Tibial nerve (tissue), 4 donors: Measurements from ENCODE around the gene CACNA1B.

Source experiments
- CTCF ChIP-seq, 5 experiments: fragments of 200-600 bp in 3 of 5; fragments of 450-650 bp in 2 of 5; sonication (generic) in 3 of 5; IDR thresholded peaks; one replicate each; pipeline ENCODE4 v1.5.1; 2016 to 2019; ENCODE audit warnings: antibody characterized with exemption in 5 of 5, mild to moderate bottlenecking in 3 of 5, moderate library complexity in 2 of 5
- EP300 ChIP-seq, 2 donors: sonication (generic); formaldehyde crosslinking; IDR thresholded peaks; one replicate each; pipeline ENCODE4 v1.6.1; 2017; ENCODE audit warnings: antibody characterized with exemption in 2 of 2, mild to moderate bottlenecking in 1 of 2
- POLR2A ChIP-seq, 2 donors: fragments of 450-650 bp; IDR thresholded peaks; one replicate each; pipeline ENCODE4 v1.6.1; 2017; ENCODE audit warnings: antibody characterized with exemption in 2 of 2, mild to moderate bottlenecking in 2 of 2, moderate library complexity in 2 of 2

GRCh38 chr9:137951597-137952490 is 74.3 kb downstream of the CACNA1B start:
- no peak for TF ChIP-seq CTCF (IDR thresholded peaks at IDR 0.05)
- no peak for TF ChIP-seq POLR2A (IDR thresholded peaks at IDR 0.05)
- TF ChIP-seq EP300 (IDR thresholded peaks at IDR 0.05) = no peak
